ENCODE measurements around the gene NAT9.

Gene NAT9

DNA sequence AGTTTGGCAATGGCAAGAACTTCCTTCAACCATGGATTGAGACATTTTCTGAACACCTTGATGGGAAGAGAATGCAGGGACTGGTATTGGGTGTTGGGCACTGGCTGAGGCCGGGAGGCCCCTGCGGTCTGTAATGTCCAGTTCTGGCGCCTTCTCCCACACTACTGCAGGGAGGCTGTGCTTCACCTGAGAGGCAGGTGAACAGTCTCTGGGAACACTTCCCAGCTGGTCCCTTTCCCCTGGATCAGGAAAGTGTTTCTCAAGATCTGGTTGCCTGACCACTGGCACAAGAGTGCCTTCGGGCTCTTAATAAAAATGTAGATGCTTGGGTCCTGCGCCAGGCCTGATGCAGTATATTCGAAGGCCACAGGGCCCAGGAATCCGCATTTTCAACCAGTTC is 28.5 kb upstream of the NAT9 start:
- no peak for DNase-seq

DNA sequence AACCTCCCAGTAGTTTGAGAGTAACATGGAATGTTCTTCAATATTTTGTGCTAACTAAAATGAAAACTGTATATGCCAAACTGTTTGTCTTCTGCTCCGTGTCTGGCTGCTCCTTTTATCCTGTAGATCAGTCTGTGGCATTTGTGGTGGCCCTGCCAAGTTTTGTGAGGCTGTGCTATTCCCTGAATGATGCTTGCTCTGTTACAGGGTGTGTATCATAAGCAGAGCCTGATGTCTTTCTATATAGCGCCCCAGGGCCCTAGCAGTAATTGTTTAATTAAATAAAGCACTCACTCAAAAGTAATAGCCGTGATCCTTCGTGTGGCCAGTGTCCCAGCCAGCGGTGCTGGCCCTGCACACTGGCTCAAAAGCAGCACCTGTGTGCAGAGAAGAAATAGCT is 27.8 kb upstream of the NAT9 start:
- DNase-seq = no peak

DNA sequence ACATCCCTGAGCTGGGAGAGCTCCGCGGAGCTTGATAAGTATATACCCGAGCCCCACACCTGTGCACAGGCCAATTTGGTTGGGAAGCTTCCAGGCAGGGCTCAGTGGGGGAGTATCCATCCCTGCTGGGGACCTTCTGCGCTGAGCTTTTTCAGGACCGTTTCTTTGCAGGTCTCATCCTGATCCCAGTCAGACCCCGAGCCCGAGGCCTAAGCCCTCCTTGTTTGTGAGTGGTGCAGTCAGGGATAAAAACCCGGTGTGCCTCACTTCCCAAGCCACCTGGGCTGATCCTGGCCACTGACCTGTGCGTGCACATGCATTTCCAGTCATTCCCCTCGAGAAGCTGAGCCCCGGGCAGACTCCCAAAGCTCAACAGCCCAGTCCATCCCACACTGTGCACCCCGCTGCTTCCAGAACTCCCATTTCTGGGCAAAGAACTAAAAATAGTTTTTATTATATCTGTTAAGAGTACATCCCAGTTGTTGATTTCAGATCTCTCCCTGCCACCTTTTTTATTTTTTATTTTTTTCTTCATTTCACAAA is 27.3 kb upstream of the NAT9 start:
- DNase-seq = no peak

DNA sequence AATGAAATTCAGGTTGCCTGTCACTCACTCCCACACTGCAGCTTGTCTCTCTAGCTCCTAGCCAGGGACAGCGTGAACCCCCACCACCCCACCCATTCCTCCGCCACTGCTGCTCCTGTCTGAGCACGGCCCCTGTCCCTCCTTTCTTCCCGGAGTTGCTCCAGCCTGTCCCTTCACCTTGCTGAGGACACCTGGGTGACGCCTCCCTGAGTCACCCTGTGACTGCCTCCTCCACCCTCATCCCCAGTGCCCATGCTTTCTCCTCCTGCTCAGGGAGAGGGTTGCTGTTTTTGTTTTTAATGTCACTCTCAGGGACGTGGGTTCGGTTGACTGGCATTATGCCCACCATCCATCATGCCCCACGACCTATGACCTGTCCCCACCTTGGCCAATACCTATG is 25.8 kb upstream of the NAT9 start:
- DNase-seq = no peak

DNA sequence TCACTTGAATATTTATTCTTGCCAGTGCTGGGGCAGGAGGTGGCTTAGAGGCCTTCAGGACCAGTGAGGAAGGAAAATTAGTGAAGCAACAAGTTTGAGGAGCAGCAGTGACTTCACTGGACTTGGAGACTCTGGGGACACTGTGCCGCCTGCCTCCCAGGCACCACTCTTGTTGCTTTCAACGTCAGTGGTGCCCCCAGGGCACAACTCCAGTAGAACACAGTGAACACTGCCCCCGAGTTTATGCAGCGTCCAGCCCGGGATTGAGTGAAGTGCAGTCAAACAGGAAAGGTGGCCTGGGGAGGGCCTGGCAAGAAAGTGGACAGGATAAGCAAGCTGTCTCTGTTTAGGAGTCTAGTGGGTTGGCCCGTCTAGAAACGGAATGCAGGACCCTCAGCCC is 24.4 kb upstream of the NAT9 start:
- no peak for DNase-seq

DNA sequence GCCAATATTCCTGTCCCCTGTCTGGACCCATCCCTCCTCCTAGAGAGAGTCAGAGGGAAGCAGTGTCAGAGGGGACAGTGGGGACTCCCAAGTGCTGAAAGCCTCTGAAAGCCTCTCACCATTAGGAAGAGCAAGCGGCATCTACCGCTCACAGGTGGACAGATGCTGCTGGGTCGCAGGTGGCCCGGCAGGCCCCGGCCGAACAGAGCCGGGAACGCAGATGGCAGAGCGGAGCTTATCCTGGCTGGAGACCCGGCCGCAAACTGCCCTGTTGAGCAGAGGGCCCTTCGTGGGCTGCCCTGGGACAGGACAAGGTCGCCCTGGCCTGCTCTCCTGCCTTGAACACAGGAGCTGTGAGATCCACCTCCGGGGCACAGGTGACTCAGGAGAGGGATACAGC is 23.0 kb upstream of the NAT9 start:
- DNase-seq = no peak

DNA sequence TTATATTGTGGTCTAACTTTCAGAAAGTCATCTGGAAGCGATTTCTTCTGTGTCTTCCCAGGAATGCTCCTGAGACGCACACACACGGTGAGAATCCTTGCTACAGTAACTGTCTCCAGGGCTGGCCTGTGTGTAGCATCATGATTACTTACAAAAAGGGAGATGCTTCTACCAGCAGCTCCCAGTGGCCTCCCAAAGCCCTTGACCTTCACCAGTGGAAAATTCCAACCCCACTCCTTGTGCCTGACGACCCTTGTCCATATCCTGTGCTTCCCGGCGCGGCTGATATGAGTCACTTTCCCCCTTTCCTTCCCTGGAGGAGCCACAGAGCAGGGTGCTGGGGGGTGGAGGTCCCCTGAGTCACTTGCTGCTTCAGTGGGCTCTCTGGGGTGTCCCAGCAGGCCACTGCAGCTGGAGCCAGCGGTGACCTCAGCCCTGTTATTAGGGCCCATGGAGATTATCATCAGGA is 22.1 kb upstream of the NAT9 start:
- no peak for DNase-seq

DNA sequence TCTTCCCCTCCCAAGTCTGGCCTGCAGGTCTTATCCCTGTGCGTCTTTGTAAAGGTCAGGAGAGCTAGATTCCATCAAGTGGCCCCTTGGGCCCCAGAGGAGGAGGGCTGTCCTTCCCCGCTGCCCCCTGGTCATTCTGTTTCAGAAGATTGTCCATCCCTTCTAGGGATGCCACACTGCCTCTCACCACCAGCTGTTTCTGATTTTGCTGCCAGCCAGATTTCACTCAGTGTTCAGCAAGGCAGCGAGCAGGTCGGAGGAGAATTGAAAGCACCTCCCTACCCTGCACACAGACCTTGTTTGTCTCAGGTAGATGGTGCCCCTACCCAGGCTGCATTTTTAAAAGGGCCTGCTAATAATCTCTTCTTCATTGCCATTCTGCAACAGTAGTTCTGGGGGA is 21.7 kb upstream of the NAT9 start:
- no peak for DNase-seq

DNA sequence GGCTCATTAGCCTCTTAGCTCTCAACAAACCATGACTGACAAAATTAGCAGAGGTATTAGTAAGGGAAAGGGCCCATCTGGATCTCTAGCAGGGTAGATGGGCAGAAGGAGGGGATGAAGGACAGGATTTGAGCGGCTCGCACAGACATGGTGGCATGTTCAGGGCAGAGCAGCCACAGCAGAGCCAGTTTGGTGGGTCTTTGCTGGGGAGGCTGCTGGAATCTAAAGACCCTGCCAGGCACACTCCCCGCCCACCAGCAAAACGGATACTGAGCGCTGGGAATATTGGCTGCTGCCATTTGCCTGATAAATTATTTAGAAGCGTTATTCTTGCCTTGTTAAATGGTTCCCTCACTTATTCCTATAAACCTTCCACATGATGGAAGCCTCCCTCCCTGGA is 20.7 kb upstream of the NAT9 start:
- DNase-seq = no peak

DNA sequence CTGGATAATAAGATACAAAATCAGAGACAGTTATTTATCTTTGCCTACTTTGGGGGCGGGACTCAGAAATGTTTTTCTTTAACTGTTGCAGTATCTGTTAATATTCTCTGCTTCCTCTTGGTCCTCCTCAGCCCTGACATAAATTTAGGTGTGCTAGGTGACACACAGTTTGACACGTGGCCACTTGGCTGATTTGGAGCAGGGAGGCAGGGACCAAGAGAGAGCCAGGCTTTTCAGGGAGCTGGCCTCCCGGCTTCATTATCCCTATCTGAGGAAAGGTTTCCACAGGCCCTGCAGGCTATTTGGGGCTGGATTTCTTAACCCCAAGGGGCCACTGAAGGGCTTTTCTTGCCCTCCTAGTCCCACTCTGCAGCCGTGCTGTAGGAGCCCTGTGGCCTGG is 20.1 kb upstream of the NAT9 start:
- no peak for DNase-seq

DNA sequence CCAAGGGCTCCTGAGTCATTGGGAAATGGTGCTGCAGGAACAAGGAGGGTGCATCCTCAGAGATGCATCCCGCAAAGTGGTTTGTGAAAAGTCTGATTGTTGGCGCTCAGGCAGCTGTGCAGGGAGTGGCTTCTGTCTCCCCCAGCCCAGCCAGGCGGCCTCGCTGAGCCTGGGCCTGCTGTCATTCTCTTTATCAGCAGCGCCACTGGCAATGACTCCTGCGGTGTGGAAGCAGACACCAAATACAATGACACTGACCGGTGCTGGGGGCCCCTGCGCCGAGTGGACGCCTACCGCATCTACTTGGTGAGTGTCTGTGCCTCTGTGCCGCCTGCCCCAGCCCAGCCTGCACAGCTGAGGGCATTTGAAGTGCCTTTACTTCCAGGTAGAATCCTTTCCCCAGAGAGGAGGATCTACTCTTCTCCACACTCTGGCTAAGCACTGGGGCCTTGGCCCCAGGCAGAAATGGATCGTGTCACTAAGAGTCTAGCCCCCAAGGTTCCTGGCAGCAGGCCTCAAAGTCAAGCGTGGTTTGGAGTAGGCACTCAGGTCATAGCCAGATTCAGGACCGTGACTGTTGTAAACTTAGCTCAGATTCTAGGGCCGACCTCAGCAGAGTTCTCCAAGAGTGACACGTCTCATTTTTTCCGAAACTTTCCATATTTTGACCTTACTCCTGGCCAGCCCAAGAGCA is 19.3 kb upstream of the NAT9 start:
- DNase-seq = no peak

DNA sequence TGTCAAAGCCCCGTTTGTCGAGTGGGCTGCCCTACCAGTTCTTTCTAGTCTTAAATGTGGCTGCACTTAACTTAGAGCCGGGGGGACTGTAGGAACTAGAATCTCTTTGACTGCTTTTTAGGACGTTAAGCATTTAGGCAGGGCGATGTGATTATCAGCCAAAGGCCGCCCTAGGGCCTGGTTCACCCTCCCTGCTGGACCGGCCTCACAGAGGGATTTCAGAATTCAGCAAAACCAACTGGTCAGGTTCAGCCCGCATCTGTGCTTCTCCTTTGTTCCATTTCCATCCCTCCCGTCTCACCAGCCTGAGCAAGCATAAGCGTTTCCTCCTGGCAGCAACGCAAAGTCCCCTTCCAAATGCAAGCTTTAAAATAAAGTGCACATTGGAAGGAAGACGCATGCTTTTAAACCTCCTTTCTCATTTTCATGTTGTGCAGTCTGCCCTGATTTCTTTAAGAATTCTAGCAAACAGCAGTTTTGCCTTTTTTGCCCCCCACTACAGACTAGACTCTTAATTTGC is 16.5 kb upstream of the NAT9 start:
- no peak for DNase-seq

DNA sequence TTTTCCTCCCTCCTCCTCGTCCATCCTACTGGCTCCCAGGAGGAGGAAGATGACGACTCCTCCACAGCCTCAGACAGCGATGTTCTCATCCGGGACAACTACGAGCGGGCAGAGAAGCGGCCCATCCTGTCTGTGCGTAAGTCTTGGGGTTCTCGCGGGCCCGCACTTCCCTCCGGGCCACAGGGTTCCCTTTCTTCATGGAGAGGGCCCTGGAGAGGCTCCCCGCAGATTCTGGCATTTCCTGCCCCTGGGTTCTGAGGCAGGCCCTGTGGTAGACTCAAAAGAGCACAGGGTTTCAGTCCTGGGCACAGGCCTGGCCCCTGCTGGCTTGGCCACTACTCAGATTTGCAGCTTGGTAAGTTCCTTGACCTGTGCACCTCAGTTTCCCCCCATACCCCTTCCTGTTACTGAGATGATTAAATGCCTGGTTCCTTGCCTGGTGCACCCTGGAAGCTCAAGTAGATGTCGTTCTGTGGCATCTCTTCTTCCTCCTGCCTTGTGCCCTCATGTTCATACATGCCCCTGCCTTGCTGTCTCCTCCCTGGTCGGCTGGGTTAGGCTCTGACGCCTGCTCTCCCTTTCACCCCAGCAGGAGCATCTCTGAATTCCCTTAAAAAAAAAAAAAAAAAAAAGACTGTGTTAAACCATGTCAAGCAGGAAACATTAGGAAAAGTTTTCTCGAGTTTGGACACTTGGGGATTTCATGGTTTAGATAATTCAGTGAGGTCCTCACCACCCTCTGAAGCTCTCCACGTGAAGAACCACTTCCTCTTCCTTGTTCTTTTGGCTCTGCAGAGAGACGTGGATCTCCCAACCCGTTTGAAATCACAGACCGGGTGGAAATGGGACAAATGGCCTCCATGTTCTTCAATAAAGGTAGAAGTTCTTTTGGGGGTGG is 14.3 kb upstream of the NAT9 start:
- DNase-seq = no peak

DNA sequence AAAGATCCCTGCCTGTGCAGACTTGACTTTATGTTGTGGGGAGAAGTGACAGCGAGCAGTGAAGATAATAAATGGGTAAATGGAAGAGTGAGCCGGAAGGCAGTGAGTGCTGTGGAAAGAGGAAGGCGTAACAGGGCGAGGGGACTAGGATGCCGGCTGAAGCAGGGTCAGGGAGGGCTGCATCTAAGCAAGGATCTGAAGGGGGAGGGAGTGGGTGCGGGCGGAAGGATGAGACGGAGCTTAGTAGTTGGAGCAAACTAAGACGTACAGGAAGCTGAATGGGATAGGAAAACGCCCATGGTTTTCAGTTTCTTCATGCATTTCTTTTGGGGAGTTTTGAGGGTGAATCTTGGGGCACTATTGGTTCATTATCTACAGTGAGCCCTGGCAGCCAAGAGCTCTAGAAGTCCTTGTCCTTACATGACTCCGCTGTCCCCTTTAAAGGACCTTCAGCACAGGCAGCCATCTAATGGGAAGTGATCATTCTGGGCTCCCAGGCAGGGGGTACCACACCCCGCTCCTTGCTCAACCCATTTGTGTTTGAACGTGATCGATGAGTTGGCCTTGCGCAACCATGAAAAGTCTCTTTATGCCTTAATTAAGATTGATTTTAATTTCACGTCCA is 10.4 kb upstream of the NAT9 start:
- no peak for DNase-seq

DNA sequence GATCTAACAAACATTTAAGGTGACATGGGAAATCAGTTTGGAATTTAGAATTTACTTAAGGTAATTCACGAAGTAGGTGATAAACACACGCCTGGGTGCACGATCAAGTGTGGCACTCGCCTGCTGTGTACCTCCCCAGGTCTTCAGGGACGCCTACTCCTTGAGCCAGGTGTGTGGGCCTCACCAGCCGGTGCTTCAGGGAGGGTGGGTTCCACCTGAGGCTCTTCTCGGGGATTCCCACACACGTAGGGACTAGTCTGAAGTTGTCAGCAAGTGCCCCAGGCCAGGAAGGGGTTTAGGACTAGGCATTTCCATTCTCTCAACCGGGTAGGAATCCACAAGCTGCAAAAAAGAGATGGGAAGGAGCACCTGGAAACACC is 9.8 kb upstream of the NAT9 start:
- DNase-seq = no peak

DNA sequence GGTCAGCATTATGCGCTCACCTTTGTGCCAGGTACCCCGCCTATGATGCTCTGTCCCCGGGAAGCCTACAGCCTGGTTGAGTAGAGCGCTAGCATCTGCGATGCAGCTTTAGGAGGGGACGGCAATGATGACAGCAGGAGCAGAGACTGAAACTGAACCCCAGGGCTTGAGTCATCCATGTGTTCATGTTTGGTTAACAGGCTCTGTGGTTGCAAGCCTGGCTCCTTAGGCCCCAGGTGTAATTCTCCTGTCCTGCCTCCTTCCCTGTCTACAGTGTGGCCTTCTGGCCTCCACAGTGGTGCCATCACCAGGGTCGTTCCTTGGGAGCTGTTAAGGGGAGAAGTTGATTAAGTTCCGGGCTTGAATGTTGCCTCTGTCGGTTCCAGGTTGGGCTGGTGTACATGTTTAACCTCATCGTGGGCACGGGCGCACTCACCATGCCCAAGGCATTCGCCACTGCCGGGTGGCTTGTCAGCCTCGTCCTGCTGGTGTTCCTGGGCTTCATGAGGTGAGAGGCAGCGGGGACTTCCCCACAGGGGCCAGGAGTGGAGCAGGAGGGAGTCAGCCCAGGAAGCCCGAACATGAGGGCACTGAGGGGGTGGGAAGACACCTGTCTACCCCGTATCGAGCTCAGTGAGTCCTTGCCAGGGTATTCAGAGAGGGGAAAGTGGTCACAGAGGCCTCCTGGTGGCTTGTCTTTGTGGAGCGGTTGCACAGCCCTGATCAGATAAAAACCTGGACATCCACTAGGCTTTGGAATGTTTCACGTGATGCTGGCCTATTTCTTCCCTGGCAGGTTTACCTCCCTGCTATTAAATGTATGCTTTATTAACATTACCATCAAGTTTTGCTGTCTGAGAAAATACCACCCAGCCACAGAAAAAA is 9.2 kb upstream of the NAT9 start:
- no peak for DNase-seq

DNA sequence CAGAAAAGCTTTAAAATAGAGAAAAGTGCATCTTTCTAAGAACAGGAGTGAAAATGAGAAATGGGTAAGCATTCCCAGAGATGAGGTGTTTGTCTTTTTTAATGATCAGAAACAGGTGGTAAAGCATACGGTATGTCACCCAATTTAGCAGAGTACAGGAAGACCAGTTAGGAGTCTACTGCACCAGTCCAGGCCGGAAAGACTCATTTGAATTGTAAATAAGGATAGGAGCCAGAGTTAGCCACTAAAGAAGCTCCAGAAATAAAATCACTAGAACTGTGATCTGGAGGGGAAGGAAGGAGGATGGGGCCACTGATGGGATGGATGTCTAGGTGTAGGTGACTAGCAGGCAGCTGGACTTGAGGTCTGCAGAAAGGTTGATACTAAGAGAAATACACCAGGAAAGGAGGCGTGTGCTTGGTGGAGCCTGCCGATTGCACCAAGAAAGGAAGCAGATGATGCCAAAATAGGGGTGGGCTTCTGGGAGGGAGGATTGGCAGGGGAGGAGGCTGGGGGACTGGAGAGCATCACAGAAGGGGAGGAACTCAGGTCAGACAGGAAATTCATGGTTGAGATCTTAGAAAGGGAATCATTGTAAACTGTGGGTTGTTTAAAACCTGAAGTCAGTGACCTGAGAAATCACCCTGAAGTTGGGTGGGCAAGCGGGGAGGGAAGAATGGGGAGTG is 8.1 kb upstream of the NAT9 start:
- no peak for DNase-seq

DNA sequence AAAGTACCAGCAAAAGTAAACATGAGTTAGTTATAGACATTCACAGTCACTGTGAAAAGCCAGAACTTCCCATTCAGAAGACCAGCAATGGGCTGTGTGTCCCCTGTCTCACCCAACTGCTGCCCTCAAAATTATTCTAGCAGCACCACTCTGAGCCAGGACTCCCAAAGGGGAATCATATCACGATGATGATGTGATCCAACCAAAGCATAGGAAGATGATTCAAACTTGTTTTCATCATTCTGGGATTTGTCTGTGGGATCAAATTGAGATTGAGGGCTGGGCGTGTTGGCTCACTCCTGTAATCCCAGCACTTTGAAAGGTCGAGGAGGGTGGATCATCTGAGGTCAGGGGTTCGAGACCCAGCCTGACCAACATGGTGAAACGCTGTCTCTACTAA is 6.4 kb upstream of the NAT9 start:
- no peak for DNase-seq

DNA sequence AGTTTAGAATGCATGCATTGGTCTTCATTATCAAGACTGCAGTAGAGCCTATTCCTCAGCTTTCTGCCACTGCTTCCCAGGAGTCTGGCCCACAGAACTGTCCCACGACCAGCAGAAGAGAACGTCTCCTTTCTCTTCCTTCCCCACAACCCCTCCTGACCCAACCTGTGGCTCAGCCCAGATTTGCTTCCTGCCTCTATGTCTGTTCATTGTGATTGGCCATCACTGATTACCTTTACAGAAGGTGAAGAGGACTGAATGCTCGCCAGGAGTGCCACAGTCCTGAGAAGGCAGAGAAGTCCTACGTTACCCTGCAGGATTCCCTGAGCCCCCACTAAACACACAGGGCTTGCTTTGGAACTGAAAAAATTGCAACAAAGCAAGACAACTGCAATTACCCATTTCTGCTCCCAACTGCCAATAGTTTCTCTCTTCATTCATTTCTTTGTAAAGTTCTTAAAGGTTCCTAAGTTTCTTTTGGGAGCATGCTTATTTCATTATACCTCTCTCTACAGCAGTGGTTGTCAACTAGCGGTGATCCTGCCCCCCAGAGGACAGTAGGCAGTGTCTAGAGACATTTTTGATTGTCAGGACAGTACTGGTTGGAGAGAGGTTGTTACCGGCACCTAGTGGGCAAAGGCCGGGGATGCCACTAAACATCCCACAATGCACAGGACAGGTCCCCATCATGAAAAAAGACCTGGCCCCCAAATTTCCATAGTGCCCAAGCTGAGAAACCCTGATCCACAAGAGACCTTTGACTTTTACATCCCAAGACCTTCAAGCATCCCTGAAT is 4.5 kb upstream of the NAT9 start:
- peak; percentile 45 to 66 for DNase-seq

DNA sequence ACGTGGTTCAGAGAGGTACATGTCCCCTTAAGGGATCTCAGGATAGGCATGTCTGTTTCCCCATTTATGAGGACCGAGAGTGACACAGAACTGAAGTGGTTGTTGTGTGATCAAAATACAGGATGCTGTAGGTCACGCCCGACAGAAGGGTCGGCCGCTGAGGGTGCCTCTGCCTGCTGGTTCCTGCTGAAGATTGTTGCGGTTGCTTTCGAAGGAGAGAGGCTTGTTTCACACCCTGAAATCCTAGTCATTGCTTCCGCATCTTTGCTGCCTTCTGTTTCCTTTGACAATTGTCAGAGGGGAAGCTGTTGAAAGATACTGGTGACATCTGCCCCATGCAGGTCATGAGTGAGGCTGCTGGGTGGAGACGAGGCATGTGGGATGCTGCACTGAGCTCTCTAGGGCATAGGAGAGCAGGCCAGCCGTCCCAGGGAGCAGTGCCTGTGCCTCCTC is 3.8 kb upstream of the NAT9 start:
- no peak for DNase-seq

DNA sequence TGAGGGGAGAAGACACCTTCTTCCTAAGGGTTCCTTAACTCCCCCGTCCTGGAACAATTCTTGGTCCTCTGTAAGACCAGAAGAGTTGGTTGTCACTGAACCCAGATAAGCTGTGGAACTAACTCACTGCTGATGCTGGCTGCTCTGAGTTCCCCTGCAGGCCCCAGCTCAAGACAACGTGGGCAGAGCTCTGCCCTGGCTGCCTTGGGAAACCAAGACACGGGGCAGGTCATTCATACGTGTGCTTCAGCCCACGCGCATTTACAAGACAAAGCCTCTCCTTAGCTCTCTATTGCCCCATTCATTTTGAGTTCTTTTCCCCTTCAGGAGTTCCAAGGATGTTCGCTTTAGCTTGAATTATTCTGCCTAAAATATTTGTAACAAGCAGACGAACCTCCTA is 3.4 kb upstream of the NAT9 start:
- DNase-seq = no peak

All from SHP77 (cell line).